GM18907 (cell line): ENCODE results near the gene TSPAN11.

ENCODE experiments used
- ATAC-seq: cut with Tn5 transposase; IDR thresholded peaks from one replicate; pipeline ENCODE4 v1.9.1; 2021; ENCODE audit warnings: mild to moderate bottlenecking, moderate library complexity; ENCODE audit not compliant: unreplicated experiment

TSPAN11 gene

GRCh38 chr12:30977537-30978349 lies 51.2 kb downstream of the TSPAN11 start:
- no peak for ATAC-seq

GRCh38 chr12:30978639-30979038 lies 52.1 kb downstream of the TSPAN11 start:
- ATAC-seq = no peak

GRCh38 chr12:30979371-30980259 lies 53.1 kb downstream of the TSPAN11 start:
- ATAC-seq = no peak

- ATAC-seq = no peak
Measured at GRCh38 chr12:30980955-30981662, 54.6 kb downstream of the TSPAN11 start.

GRCh38 chr12:30982413-30982812 lies 55.9 kb downstream of the TSPAN11 start:
- no peak for ATAC-seq

GRCh38 chr12:30985814-30986452 lies 59.4 kb downstream of the TSPAN11 start:
- ATAC-seq = peak; percentile 76

- ATAC-seq = no peak
Measured at GRCh38 chr12:30988086-30988485, 61.5 kb downstream of the TSPAN11 start.

GRCh38 chr12:30988646-30989286 lies 62.2 kb downstream of the TSPAN11 start:
- no peak for ATAC-seq

- peak; percentile 47 for ATAC-seq
Measured at GRCh38 chr12:30989754-30990153, 63.2 kb downstream of the TSPAN11 start.

GRCh38 chr12:30990316-30990715 lies 63.8 kb downstream of the TSPAN11 start:
- ATAC-seq = no peak

GRCh38 chr12:30990776-30991175 lies 64.2 kb downstream of the TSPAN11 start:
- no peak for ATAC-seq

- ATAC-seq = no peak
Measured at GRCh38 chr12:30991466-30991865, 64.9 kb downstream of the TSPAN11 start.

- ATAC-seq = no peak
Measured at GRCh38 chr12:30992381-30992780, 65.8 kb downstream of the TSPAN11 start.

GRCh38 chr12:30993766-30994165 lies 67.2 kb downstream of the TSPAN11 start:
- no peak for ATAC-seq

GRCh38 chr12:30994274-30994673 lies 67.7 kb downstream of the TSPAN11 start:
- no peak for ATAC-seq

- ATAC-seq = no peak
Measured at GRCh38 chr12:30996255-30996654, 69.7 kb downstream of the TSPAN11 start.

GRCh38 chr12:30996752-30997151 lies 70.2 kb downstream of the TSPAN11 start:
- ATAC-seq = no peak

GRCh38 chr12:30997685-30998440 lies 71.3 kb downstream of the TSPAN11 start:
- ATAC-seq = no peak

- ATAC-seq = no peak
Measured at GRCh38 chr12:30999011-30999410, 72.5 kb downstream of the TSPAN11 start.

- no peak for ATAC-seq
Measured at GRCh38 chr12:30999723-31000122, 73.2 kb downstream of the TSPAN11 start.
